Measurements from ENCODE around the gene AJAP1.
"Not testable (repeated sequence)": the region's sequence is repeated elsewhere in the genome, so short reads cannot be mapped to it uniquely, and the experiment has no call there.

The AJAP1 gene, protein sequence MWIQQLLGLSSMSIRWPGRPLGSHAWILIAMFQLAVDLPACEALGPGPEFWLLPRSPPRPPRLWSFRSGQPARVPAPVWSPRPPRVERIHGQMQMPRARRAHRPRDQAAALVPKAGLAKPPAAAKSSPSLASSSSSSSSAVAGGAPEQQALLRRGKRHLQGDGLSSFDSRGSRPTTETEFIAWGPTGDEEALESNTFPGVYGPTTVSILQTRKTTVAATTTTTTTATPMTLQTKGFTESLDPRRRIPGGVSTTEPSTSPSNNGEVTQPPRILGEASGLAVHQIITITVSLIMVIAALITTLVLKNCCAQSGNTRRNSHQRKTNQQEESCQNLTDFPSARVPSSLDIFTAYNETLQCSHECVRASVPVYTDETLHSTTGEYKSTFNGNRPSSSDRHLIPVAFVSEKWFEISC

GRCh38 chr1:4653796-4654725 is at the start of gene AJAP1:
AJAP1 (plus strand) TSS chr1:4654609; CDS start chr1:4655426, 817 bp downstream.
- DNase-seq: no peak

- DNase-seq: no peak
Observed at GRCh38 chr1:4605158-4605557, 49.3 kb upstream of the AJAP1 start.

DNA sequence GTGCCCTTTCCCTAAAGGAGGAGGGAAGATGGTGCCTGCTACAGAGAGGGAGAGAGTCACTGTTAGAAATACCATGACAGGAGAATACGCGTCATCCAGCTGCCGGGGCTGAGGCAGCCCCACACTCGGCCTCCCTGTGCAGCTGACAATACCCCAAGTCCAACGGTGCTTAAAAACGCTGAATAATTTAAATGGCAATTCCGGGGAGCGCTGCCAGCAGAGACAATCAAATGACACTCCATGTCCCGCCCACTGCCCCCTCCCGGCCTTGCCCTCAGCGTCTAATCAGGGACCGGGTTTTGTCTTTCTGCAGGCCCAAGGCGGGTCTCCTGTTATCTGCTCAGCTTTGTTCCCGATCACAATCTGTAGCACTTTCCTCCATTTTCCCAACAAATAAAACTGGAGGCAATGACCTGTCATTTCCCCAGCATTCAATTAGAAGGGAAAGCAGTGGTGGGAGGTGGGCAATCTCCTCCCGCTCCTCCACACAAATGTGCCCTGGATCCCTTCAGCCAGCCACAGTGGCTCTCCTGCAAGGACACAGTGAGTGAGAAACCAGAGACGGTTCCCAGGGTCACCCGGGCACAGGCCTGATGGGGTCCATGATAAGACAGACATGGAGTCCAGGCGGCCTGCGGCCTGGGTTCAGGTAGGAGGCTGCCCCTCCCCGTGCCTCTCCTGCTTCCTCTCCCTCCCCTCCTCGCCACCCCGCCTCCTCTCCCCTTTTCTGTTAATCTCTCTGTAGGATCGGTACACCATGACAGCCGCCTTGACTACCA is 42.7 kb upstream of the AJAP1 start:
- no peak for DNase-seq

DNA sequence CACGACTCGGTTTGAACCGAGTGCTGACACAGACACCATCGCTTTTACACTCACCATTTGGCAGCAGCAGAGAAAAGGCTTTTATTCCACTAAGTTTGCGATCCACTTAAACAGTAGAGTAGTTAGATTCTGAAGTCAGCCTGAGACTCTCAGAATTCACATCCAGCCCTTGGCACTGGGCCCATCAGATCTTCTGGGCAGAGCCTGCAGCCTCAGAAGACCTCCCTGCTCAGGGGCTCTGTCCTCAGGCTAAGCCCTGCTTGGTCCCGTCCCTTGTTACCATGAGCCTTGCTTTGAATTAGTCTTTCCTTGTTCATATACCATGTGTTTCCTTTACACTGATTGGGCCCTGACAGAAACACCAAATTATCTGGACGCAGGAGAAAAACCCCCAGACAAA is 41.4 kb upstream of the AJAP1 start:
- DNase-seq: no peak

DNA sequence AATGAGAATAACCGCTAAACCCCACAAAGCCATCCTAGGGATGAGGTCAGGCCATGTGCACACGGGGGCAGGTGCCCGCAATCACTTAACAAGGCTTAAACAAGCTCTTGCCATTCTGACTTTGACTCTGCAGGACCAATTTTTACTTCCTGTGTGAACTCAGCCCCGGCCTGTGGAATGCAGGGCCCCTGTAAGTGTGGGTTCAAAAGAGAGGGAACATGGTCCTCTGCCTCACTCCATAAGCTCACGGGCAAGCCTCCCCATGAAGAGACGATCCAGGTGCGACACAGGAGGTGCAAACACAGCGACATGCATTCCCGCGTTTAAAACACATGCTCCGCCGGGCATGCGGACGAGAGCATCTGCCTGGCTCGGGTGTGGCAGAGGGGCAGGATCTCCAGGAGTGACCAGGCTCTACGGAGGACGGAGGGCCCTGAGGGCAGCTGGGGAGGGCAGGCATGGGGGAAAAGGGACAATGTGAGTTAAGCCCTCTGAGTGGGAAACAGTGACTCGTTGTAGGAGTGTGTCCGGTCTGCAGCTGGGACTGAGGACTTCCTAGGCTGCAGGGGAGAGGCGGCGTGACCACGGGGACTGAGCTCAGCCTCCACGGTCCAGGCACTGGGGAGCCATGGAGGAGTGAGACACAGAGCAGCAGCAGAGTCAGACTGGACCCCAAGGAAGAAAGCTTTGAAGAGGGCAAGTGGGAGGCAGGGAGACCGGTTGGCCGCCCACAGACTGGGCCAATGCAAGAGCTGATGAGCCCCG is 40.6 kb upstream of the AJAP1 start:
- DNase-seq: no peak

- DNase-seq: no peak
Observed at GRCh38 chr1:4614371-4615137, 39.9 kb upstream of the AJAP1 start.

- no peak for DNase-seq
Observed at GRCh38 chr1:4615138-4615470, 39.3 kb upstream of the AJAP1 start.

DNA sequence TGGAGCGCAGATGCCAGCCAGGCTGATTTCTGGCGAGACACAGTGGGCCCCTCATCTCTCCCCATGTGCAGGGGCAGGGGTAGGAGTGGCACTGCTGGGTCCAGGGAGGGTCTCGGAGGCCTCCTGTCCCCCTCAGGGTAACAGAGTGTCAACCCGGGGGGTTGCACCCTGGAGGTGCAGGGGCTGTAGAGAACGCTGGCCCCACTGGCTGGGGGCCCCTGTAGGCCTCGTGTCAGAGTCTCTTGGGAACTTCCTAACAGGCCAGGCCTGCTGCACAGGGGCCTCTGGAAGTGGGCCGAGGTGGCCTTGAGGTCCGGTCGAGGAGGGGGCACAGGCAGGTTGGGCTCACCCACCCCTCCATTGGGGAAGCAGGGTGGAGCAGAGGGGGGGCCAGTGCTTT is 38.9 kb upstream of the AJAP1 start:
- DNase-seq: no peak

- no peak for DNase-seq
Observed at GRCh38 chr1:4616831-4617465, 37.5 kb upstream of the AJAP1 start.

DNA sequence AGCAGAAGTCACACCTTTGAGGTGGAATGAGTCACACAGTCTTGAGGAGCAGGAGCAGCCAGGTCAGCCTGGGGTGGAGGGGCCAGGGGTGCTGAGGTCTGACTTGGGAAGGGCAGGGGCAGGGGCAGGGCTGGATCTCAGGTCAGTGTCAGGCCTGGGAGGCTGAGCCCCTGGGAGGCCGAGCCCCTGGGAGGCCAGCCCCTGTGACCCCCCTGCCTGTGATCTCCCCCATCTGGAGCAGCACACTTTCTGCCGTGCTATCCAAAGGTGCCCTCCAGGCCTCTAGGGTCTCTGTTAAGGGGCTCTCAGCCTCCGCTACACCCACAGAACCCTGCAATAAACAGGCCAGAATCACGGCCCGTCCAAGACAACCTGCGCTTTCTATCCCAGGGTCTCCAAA is 36.9 kb upstream of the AJAP1 start:
- DNase-seq: no peak

GRCh38 chr1:4618827-4619226 is 35.6 kb upstream of the AJAP1 start:
- not testable (repeated sequence) for DNase-seq

- no peak for DNase-seq
Observed at GRCh38 chr1:4621646-4622045, 32.8 kb upstream of the AJAP1 start.

GRCh38 chr1:4622821-4623220 is 31.6 kb upstream of the AJAP1 start:
- no peak for DNase-seq

GRCh38 chr1:4624141-4624715 is 30.2 kb upstream of the AJAP1 start:
- no peak for DNase-seq

GRCh38 chr1:4624801-4625200 is 29.6 kb upstream of the AJAP1 start:
- no peak for DNase-seq

DNA sequence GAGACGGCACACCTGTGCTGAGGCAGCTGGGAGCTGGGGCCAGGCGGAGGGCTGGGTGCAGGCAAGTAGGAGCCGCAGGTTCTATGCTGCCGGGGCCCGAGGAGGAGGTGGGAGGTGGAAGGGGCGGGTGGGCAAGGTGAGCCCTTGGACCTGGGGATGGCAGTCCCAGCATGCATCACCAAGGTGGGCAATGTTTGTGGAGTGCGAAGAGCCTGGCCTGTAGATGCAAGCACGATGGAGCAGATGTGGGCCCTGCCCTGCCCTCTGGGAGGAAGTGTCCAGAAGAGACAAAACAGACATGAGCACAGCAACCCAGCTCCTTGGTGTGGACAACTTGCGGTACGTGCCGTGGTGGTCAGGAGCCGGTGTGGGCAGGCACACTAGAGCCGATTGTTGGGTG is 28.3 kb upstream of the AJAP1 start:
- DNase-seq: no peak

GRCh38 chr1:4626560-4627319 is 27.7 kb upstream of the AJAP1 start:
- DNase-seq: no peak

GRCh38 chr1:4627353-4627752 is 27.1 kb upstream of the AJAP1 start:
- DNase-seq: no peak

GRCh38 chr1:4628992-4629391 is 25.4 kb upstream of the AJAP1 start:
- no peak for DNase-seq

- DNase-seq: no peak
Observed at GRCh38 chr1:4630561-4630960, 23.8 kb upstream of the AJAP1 start.
